GM12878 (cell line): ENCODE measurements around the gene CHST14. TPM values are rescaled to one million over a fixed set of nuclear protein-coding genes. Genes with fewer than 3 reads are reported as not detected.

Experiments
- ATAC-seq: fragments of 200-7000 bp; cut with Tn5 transposase; 3 replicates; pipeline ENCODE4 v1.9.1; 2020; ENCODE audit warnings: mild to moderate bottlenecking, moderate library complexity
- BruUV-seq: library from RNA; stranded (reverse); fragments of 400-500 nt; replicated peaks from 2 replicates; lab custom pipeline; 2021; lab: Mats Ljungman, UMichigan
- CTCF ChIA-PET: fragments of 300-600 bp; sonication (Branson Sonifier 250); formaldehyde crosslinking; extraction: SDS; loops from one replicate; lab custom pipeline; 2021; ENCODE audit warnings: inconsistent platforms; lab: Yijun Ruan, JAX
- POLR2A ChIA-PET: fragments of 350-600 bp; formaldehyde crosslinking; extraction: SDS; loops from one replicate; lab custom pipeline; 2021; ENCODE audit warnings: inconsistent platforms; lab: Charles Lee
- RAD21 ChIA-PET: fragments of 300-600 bp; sonication (Branson Sonifier 250); formaldehyde crosslinking; loops from one replicate; lab custom pipeline; 2023; ENCODE audit warnings: antibody characterized with exemption; ENCODE audit not compliant: unreplicated experiment; lab: Charles Lee
- SMC1A ChIA-PET: fragments of 300-600 bp; sonication (Branson Sonifier 250); formaldehyde crosslinking; loops from one replicate; lab custom pipeline; 2023; ENCODE audit not compliant: unreplicated experiment, uncharacterized antibody; lab: Charles Lee
- DNase-seq: peaks from one replicate; pipeline ENCODE4 v3.0.0-alpha.2; 2011; ENCODE audit warnings: low read depth, low spot score
- FAIRE-seq: peaks from 3 replicates; lab custom pipeline; 2011; peaks lifted over from hg19 to GRCh38; lab: Jason Lieb, UNC
- H2AFZ ChIP-seq: 2 replicates; pipeline ENCODE4 v1.6.0; 2011; ENCODE audit warnings: low read depth, low read length, control low read depth; ENCODE audit not compliant: control insufficient read depth
- H3K27ac ChIP-seq: 2 replicates; pipeline ENCODE4 v1.5.1; 2011; ENCODE audit warnings: control low read depth; ENCODE audit not compliant: control insufficient read depth, insufficient read depth
- H3K27me3 ChIP-seq, 2 experiments: replicated peaks in 1 of 2; 2 replicates each; pipeline versions ENCODE4 v1.6.0 to v1.6.1; 2011; ENCODE audit warnings: low read length in 1 of 2; ENCODE audit not compliant: control insufficient read depth in 2 of 2, insufficient read depth in 2 of 2
- H3K36me3 ChIP-seq, 2 experiments: 2 replicates each; pipeline ENCODE4 v1.5.1; 2011; ENCODE audit warnings: low read length in 1 of 2; ENCODE audit not compliant: control insufficient read depth in 2 of 2, insufficient read depth in 2 of 2
- H3K4me1 ChIP-seq: 2 replicates; pipeline ENCODE4 v1.6.1; 2011; ENCODE audit warnings: mild to moderate bottlenecking, low read length, moderate library complexity, mixed read lengths; ENCODE audit not compliant: control insufficient read depth, insufficient read depth
- H3K4me2 ChIP-seq: 2 replicates; pipeline ENCODE4 v1.6.0; 2011; ENCODE audit warnings: control low read depth; ENCODE audit not compliant: control insufficient read depth, insufficient read depth
- H3K4me3 ChIP-seq: fragments of 200-600 bp; sonication (generic); 2 replicates; pipeline ENCODE4 v1.5.1; 2016
- H3K79me2 ChIP-seq: 2 replicates; pipeline ENCODE4 v1.6.0; 2011; ENCODE audit warnings: low read length; ENCODE audit not compliant: control insufficient read depth, insufficient read depth
- H3K9ac ChIP-seq: 2 replicates; pipeline ENCODE4 v1.8.0; 2011; ENCODE audit warnings: low read length, control low read depth, mixed read lengths; ENCODE audit not compliant: control insufficient read depth, insufficient read depth
- H3K9me3 ChIP-seq: replicated peaks from 3 replicates; pipeline ENCODE4 v1.5.1; 2011; ENCODE audit warnings: mild to moderate bottlenecking, low read length; ENCODE audit not compliant: control insufficient read depth, insufficient read depth
- H4K20me1 ChIP-seq: 2 replicates; pipeline ENCODE4 v1.6.0; 2011; ENCODE audit not compliant: control insufficient read depth, insufficient read depth
- BMI1 ChIP-seq: fragments of 450-650 bp; IDR thresholded peaks from 2 replicates; pipeline ENCODE4 v1.6.1; 2016; ENCODE audit warnings: mild to moderate bottlenecking, moderate library complexity, borderline replicate concordance
- EGR1 ChIP-seq, 2 experiments: IDR thresholded peaks; 1 replicate in 1 of 2; 2 replicates in 1 of 2; pipeline ENCODE4 v1.6.1; 2011 to 2012; ENCODE audit warnings: low read depth in 2 of 2, low read length in 2 of 2, borderline replicate concordance in 1 of 2, mild to moderate bottlenecking in 1 of 2, moderate library complexity in 1 of 2
- HDAC2 ChIP-seq: fragments of 200-600 bp; sonication (generic); IDR thresholded peaks from 2 replicates; pipeline ENCODE4 v1.6.1; 2017
- IKZF1 ChIP-seq: fragments of 450-650 bp; conservative IDR thresholded peaks from 2 replicates; pipeline ENCODE4 v1.6.1; 2017; ENCODE audit warnings: antibody characterized with exemption, mild to moderate bottlenecking
- JUND ChIP-seq: IDR thresholded peaks from 2 replicates; pipeline ENCODE4 v1.6.1; 2012; ENCODE audit warnings: low read depth, mild to moderate bottlenecking, low read length, improper control_type of control experiment, moderate library complexity
- NFYA ChIP-seq: IDR thresholded peaks from 2 replicates; pipeline ENCODE4 v1.6.1; 2011; ENCODE audit warnings: low read depth, mild to moderate bottlenecking, low read length, improper control_type of control experiment, borderline replicate concordance
- NFYB ChIP-seq: IDR thresholded peaks from 2 replicates; pipeline ENCODE4 v1.6.1; 2011; ENCODE audit warnings: low read depth, mild to moderate bottlenecking, low read length, improper control_type of control experiment, moderate library complexity; ENCODE audit not compliant: insufficient read depth
- PAX5 ChIP-seq: IDR thresholded peaks from 2 replicates; pipeline ENCODE4 v1.6.1; 2011; ENCODE audit warnings: low read depth, low read length, borderline replicate concordance
- SRF ChIP-seq, 2 experiments: IDR thresholded peaks; 2 replicates each; pipeline ENCODE4 v1.6.1; 2011; ENCODE audit warnings: low read depth in 2 of 2, low read length in 2 of 2, mild to moderate bottlenecking in 1 of 2, moderate library complexity in 1 of 2
- TCF3 ChIP-seq: IDR thresholded peaks from 2 replicates; pipeline ENCODE4 v1.6.1; 2012; ENCODE audit warnings: low read depth, mild to moderate bottlenecking, low read length, borderline replicate concordance; ENCODE audit not compliant: insufficient read depth
- WGBS: methylation state at CpG from one replicate; pipeline ENCODE4 v1.1.6; 2016; ENCODE audit warnings: low lambda C conversion rate; ENCODE audit not compliant: insufficient replicate concordance, insufficient coverage; ENCODE audit errors: missing lambda C conversion rate; 5-methylcytosine and 5-hydroxymethylcytosine counted together
- in situ Hi-C: fragments of 300-500 bp; cut with MboI; formaldehyde crosslinking; loops from 9 replicates; pipeline ENCODE4 v1.14.3; 2018; ENCODE audit warnings: mixed read lengths
- intact Hi-C: fragments of 100-400 bp; cut with micrococcal nuclease; formaldehyde crosslinking; loops from one replicate; pipeline ENCODE4 v1.14.2; 2022; ENCODE audit not compliant: unreplicated experiment
- polyA plus RNA-seq, 11 experiments: library from polyadenylated mRNA; depleted of rRNA in 4 of 11; unstranded in 6 of 11; stranded (reverse) in 5 of 11; fragments of >200 nt; fragmentation: Nextera tagmentation in 4 of 11; fragmentation: Illumina TruSeq in 1 of 11; extraction: Ambion mirVana in 4 of 11; extraction: Trizol in 1 of 11; gene quantifications; 1 replicate in 1 of 11; 2 replicates in 10 of 11; pipeline versions ENCODE4 v1.2.1 to v1.2.3, GENCODE V29; 2011 to 2016; ENCODE audit warnings: inconsistent platforms in 2 of 11, missing spikeins in 2 of 11, low read depth in 1 of 11
- total RNA-seq, 4 experiments: library from RNA; depleted of rRNA in 3 of 4; stranded (reverse); fragments of >200 nt in 3 of 4; fragmentation: Illumina TruSeq in 1 of 4; extraction: Trizol in 1 of 4; gene quantifications; 2 replicates each; pipeline versions ENCODE4 v1.2.1 to v1.2.3, GENCODE V29; 2013 to 2021
- TF ChIP-seq, protein P1 (sequence below): fragments of 450-650 bp; IDR thresholded peaks from 2 replicates; pipeline ENCODE4 v1.6.1; 2017; ENCODE audit warnings: low read depth, mild to moderate bottlenecking, moderate library complexity
- TF ChIP-seq, protein P2 (sequence below): fragments of 450-650 bp; IDR thresholded peaks from 2 replicates; pipeline ENCODE4 v1.6.1; 2018; ENCODE audit warnings: mild to moderate bottlenecking, low read depth, moderate library complexity; ENCODE audit not compliant: partially characterized antibody
- TF ChIP-seq, protein P3 (sequence below): fragments of 450-650 bp; IDR thresholded peaks from 2 replicates; pipeline ENCODE4 v1.6.1; 2017; ENCODE audit warnings: antibody characterized with exemption, mild to moderate bottlenecking, moderate library complexity

Gene CHST14
- total and polyA plus RNA-seq, 10 of the 15 experiments (the other 5 are each of a cell fraction or from before 2014, with no cell fraction given), result 1.3 to 12.8 (median 6.2) TPM

- no peak overlapping the region for H2AFZ ChIP-seq
- H3K4me2 ChIP-seq, result no peak overlapping the region
- SMC1A ChIA-PET, result no interaction called here
- no peaks in the 10 kb centered on the region for H3K27me3 ChIP-seq
- CTCF ChIA-PET, result no interaction called here
- in situ Hi-C loops (no loop called here), intact Hi-C loops (loop anchor here (10.0 kb wide), 1 partner anchor 149 kb away; the partner anchor contains the start of gene KNL1)
- FAIRE-seq (no peak), DNase-seq (no peak), ATAC-seq (no peak)
- WGBS, result 100% methylated on average over 3 of the region's 3 CpGs
- H3K36me3 ChIP-seq, result peaks cover 0 to 4% of the 10 kb centered on the region in 2 experiments; a peak in 1 of 4 replicates
- H3K9me3 ChIP-seq, result no peaks in the 10 kb centered on the region
- POLR2A ChIA-PET, result no interaction called here
- no peak overlapping the region for H3K9ac ChIP-seq
- no peak for TF ChIP-seq BMI1
- TF ChIP-seq IKZF1, result no peak
- TF ChIP-seq, protein P1, sequence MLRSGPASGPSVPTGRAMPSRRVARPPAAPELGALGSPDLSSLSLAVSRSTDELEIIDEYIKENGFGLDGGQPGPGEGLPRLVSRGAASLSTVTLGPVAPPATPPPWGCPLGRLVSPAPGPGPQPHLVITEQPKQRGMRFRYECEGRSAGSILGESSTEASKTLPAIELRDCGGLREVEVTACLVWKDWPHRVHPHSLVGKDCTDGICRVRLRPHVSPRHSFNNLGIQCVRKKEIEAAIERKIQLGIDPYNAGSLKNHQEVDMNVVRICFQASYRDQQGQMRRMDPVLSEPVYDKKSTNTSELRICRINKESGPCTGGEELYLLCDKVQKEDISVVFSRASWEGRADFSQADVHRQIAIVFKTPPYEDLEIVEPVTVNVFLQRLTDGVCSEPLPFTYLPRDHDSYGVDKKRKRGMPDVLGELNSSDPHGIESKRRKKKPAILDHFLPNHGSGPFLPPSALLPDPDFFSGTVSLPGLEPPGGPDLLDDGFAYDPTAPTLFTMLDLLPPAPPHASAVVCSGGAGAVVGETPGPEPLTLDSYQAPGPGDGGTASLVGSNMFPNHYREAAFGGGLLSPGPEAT, result no peak
- TF ChIP-seq HDAC2, result no peak
- no peak for TF ChIP-seq NFYB
- no peak for TF ChIP-seq JUND
- TF ChIP-seq SRF (IDR thresholded peaks at IDR 0.05; ENCODE audit: low read depth in 2 of 2, low read length in 2 of 2), result no peak
- no peak for TF ChIP-seq NFYA
- TF ChIP-seq TCF3, result no peak
- no peak for TF ChIP-seq PAX5
- TF ChIP-seq, protein P2, sequence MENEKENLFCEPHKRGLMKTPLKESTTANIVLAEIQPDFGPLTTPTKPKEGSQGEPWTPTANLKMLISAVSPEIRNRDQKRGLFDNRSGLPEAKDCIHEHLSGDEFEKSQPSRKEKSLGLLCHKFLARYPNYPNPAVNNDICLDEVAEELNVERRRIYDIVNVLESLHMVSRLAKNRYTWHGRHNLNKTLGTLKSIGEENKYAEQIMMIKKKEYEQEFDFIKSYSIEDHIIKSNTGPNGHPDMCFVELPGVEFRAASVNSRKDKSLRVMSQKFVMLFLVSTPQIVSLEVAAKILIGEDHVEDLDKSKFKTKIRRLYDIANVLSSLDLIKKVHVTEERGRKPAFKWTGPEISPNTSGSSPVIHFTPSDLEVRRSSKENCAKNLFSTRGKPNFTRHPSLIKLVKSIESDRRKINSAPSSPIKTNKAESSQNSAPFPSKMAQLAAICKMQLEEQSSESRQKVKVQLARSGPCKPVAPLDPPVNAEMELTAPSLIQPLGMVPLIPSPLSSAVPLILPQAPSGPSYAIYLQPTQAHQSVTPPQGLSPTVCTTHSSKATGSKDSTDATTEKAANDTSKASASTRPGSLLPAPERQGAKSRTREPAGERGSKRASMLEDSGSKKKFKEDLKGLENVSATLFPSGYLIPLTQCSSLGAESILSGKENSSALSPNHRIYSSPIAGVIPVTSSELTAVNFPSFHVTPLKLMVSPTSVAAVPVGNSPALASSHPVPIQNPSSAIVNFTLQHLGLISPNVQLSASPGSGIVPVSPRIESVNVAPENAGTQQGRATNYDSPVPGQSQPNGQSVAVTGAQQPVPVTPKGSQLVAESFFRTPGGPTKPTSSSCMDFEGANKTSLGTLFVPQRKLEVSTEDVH, result no peak
- TF ChIP-seq, protein P3, sequence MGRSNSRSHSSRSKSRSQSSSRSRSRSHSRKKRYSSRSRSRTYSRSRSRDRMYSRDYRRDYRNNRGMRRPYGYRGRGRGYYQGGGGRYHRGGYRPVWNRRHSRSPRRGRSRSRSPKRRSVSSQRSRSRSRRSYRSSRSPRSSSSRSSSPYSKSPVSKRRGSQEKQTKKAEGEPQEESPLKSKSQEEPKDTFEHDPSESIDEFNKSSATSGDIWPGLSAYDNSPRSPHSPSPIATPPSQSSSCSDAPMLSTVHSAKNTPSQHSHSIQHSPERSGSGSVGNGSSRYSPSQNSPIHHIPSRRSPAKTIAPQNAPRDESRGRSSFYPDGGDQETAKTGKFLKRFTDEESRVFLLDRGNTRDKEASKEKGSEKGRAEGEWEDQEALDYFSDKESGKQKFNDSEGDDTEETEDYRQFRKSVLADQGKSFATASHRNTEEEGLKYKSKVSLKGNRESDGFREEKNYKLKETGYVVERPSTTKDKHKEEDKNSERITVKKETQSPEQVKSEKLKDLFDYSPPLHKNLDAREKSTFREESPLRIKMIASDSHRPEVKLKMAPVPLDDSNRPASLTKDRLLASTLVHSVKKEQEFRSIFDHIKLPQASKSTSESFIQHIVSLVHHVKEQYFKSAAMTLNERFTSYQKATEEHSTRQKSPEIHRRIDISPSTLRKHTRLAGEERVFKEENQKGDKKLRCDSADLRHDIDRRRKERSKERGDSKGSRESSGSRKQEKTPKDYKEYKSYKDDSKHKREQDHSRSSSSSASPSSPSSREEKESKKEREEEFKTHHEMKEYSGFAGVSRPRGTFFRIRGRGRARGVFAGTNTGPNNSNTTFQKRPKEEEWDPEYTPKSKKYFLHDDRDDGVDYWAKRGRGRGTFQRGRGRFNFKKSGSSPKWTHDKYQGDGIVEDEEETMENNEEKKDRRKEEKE, result no peak
- no peak for TF ChIP-seq EGR1 (IDR thresholded peaks at IDR 0.05; ENCODE audit: borderline replicate concordance in 1 of 2, low read depth in 2 of 2, low read length in 2 of 2)
- RAD21 ChIA-PET, result no interaction called here
- H3K4me1 ChIP-seq, result peaks cover 6% of the 10 kb centered on the region
- H3K79me2 ChIP-seq, result peaks cover 39% of the 10 kb centered on the region
- H4K20me1 ChIP-seq, result peaks cover 23% of the 10 kb centered on the region
- H3K4me3 ChIP-seq, result no peak overlapping the region
- H3K27ac ChIP-seq, result no peak overlapping the region
- no TSS peak for BruUV-seq
Observed at GRCh38 chr15:40446144-40446543, 24.6 kb upstream of the CHST14 start.
